ENCODE measurements around the gene LMBRD1.

- TF ChIP-seq, protein P1, sequence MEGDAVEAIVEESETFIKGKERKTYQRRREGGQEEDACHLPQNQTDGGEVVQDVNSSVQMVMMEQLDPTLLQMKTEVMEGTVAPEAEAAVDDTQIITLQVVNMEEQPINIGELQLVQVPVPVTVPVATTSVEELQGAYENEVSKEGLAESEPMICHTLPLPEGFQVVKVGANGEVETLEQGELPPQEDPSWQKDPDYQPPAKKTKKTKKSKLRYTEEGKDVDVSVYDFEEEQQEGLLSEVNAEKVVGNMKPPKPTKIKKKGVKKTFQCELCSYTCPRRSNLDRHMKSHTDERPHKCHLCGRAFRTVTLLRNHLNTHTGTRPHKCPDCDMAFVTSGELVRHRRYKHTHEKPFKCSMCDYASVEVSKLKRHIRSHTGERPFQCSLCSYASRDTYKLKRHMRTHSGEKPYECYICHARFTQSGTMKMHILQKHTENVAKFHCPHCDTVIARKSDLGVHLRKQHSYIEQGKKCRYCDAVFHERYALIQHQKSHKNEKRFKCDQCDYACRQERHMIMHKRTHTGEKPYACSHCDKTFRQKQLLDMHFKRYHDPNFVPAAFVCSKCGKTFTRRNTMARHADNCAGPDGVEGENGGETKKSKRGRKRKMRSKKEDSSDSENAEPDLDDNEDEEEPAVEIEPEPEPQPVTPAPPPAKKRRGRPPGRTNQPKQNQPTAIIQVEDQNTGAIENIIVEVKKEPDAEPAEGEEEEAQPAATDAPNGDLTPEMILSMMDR (optimal IDR thresholded peaks at IDR 0.05 in 1 of 3, IDR thresholded peaks at IDR 0.05 in 1 of 3, conservative IDR thresholded peaks at IDR 0.05 in 1 of 3; ENCODE audit: extremely low read depth in 1 of 3, insufficient read depth in 2 of 3, low read length in 3 of 3) = no peak
- no peak for TF ChIP-seq EZH2 (IDR thresholded peaks at IDR 0.05; ENCODE audit: low read length)
Measured at GRCh38 chr6:69732045-69732444, 64.8 kb downstream of the LMBRD1 start.
